Vagina (tissue), 2 donors: Measurements from ENCODE around the gene VPS41.

Experiments
- CTCF ChIP-seq, 3 experiments: fragments of 450-650 bp in 2 of 3; fragments of 200-600 bp in 1 of 3; sonication (generic) in 1 of 3; IDR thresholded peaks; one replicate each; pipeline ENCODE4 v1.5.1; 2017 to 2019; ENCODE audit warnings: antibody characterized with exemption in 3 of 3, mild to moderate bottlenecking in 2 of 3, moderate library complexity in 2 of 3
- POLR2A ChIP-seq, 2 donors: fragments of 450-650 bp; IDR thresholded peaks; one replicate each; pipeline ENCODE4 v1.6.1; 2017; ENCODE audit warnings: antibody characterized with exemption in 2 of 2, mild to moderate bottlenecking in 2 of 2, moderate library complexity in 2 of 2
- POLR2AphosphoS5 ChIP-seq, 2 donors: sonication (generic); formaldehyde crosslinking; IDR thresholded peaks; one replicate each; pipeline ENCODE4 v1.9.0; 2017; ENCODE audit warnings: antibody characterized with exemption in 2 of 2, mild to moderate bottlenecking in 2 of 2, low read depth in 1 of 2; ENCODE audit not compliant: insufficient read depth in 1 of 2

- TF ChIP-seq CTCF (IDR thresholded peaks at IDR 0.05) (no peak), POLR2AphosphoS5 (IDR thresholded peaks at IDR 0.05; ENCODE audit: insufficient read depth in 1 of 2, low read depth in 1 of 2) (no peak), POLR2A (IDR thresholded peaks at IDR 0.05) (no peak)
Observed at GRCh38 chr7:38950309-38950708, 41.3 kb upstream of the VPS41 start.
